SK-N-SH (cell line): Measurements from ENCODE around the gene CDRT15. TPM values are rescaled to one million over a fixed set of nuclear protein-coding genes. Genes with fewer than 3 reads are reported as not detected.
"Not testable (repeated sequence)": the region's sequence is repeated elsewhere in the genome, so short reads cannot be mapped to it uniquely, and the experiment has no call there.

Experiments
- CTCF ChIA-PET: fragments of 300-600, 350-600 bp; formaldehyde crosslinking; extraction: SDS; loops from one replicate; lab custom pipeline; 2021; lab: Yijun Ruan, JAX
- POLR2A ChIA-PET: fragments of 350-600 bp; sonication (Branson Sonifier 250); formaldehyde crosslinking; extraction: SDS; loops from one replicate; lab custom pipeline; 2020; ENCODE audit warnings: antibody characterized with exemption, inconsistent platforms; lab: Yijun Ruan, JAX
- DNase-seq: peaks from one replicate; pipeline ENCODE4 v3.0.0; 2012
- H2AFZ ChIP-seq: fragments of 200-600 bp; sonication (generic); 2 replicates; pipeline ENCODE4 v1.8.1; 2016; ENCODE audit warnings: antibody characterized with exemption, mild to moderate bottlenecking, low read depth
- H3F3A ChIP-seq: fragments of 200-600 bp; sonication (generic); replicated peaks from 2 replicates; pipeline ENCODE3; 2016; ENCODE audit warnings: antibody characterized with exemption, mild to moderate bottlenecking; ENCODE audit not compliant: insufficient read depth
- H3K27ac ChIP-seq, 2 experiments: fragments of 200-500 bp in 1 of 2; fragments of 200-600 bp in 1 of 2; sonication (Bioruptor generic) in 1 of 2; sonication (generic), shearing (Covaris generic) in 1 of 2; 2 replicates each; pipeline versions ENCODE4 v1.5.1 to v1.6.1; 2014 to 2016; ENCODE audit warnings: low read depth in 2 of 2, inconsistent platforms in 1 of 2, low read length in 1 of 2, mild to moderate bottlenecking in 1 of 2, mixed read lengths in 1 of 2
- H3K27me3 ChIP-seq: fragments of 200-600 bp; sonication (generic), shearing (Covaris generic); 2 replicates; pipeline ENCODE4 v1.6.1; 2016; ENCODE audit warnings: mixed run types; ENCODE audit not compliant: insufficient read depth
- H3K36me3 ChIP-seq, 2 experiments: fragments of 200-500 bp in 1 of 2; fragments of 200-600 bp in 1 of 2; sonication (Bioruptor generic) in 1 of 2; sonication (generic) in 1 of 2; replicated peaks in 1 of 2; 2 replicates each; pipeline versions ENCODE3 to v1.5.1; 2014 to 2016; ENCODE audit warnings: low read length in 1 of 2, mild to moderate bottlenecking in 1 of 2; ENCODE audit not compliant: insufficient read depth in 2 of 2, control insufficient read depth in 1 of 2
- H3K4me1 ChIP-seq, 2 experiments: fragments of 200-500 bp in 1 of 2; fragments of 200-600 bp in 1 of 2; sonication (Bioruptor generic) in 1 of 2; sonication (generic), shearing (Covaris generic) in 1 of 2; 2 replicates each; pipeline versions ENCODE4 v1.5.1 to v1.6.1; 2014 to 2016; ENCODE audit warnings: low read depth in 1 of 2, low read length in 1 of 2, mixed run types in 1 of 2; ENCODE audit not compliant: insufficient read depth in 2 of 2, control insufficient read depth in 1 of 2
- H3K4me2 ChIP-seq: fragments of 200-600 bp; sonication (generic), shearing (Covaris generic); 2 replicates; pipeline ENCODE4 v1.6.1; 2017; ENCODE audit warnings: mixed run types
- H3K4me3 ChIP-seq, 2 experiments: fragments of 200-500 bp in 1 of 2; fragments of 200-600 bp in 1 of 2; sonication (Bioruptor generic) in 1 of 2; sonication (generic), shearing (Covaris generic) in 1 of 2; 2 replicates each; pipeline versions ENCODE4 v1.5.1 to v1.8.1; 2014 to 2016; ENCODE audit warnings: low read depth in 2 of 2, inconsistent platforms in 1 of 2, low read length in 1 of 2, mild to moderate bottlenecking in 1 of 2, mixed read lengths in 1 of 2, moderate library complexity in 1 of 2
- H3K79me2 ChIP-seq: fragments of 200-600 bp; sonication (generic); 2 replicates; pipeline ENCODE4 v1.8.1; 2017; ENCODE audit warnings: mild to moderate bottlenecking; ENCODE audit not compliant: insufficient read depth
- H3K9ac ChIP-seq: fragments of 200-600 bp; sonication (generic); 2 replicates; pipeline ENCODE4 v1.6.1; 2017; ENCODE audit warnings: mixed run types
- H3K9me2 ChIP-seq: fragments of 200-600 bp; sonication (generic); 2 replicates; pipeline ENCODE4 v1.6.1; 2017; ENCODE audit warnings: mixed run types
- H3K9me3 ChIP-seq: fragments of 200-600 bp; sonication (generic); 2 replicates; pipeline ENCODE4 v1.6.1; 2017; ENCODE audit warnings: mixed run types, mild to moderate bottlenecking, moderate library complexity
- H4K20me1 ChIP-seq: fragments of 200-600 bp; sonication (generic); 2 replicates; pipeline ENCODE4 v1.6.1; 2017; ENCODE audit warnings: mild to moderate bottlenecking, mixed run types; ENCODE audit not compliant: insufficient read depth
- WGBS: methylation state at CpG from one replicate; pipeline ENCODE4 v1.1.6; 2017; ENCODE audit warnings: low lambda C conversion rate; 5-methylcytosine and 5-hydroxymethylcytosine counted together
- polyA plus RNA-seq, 3 experiments: library from polyadenylated mRNA; depleted of rRNA; stranded (reverse); fragments of >200 nt; gene quantifications; 2 replicates each; pipeline ENCODE4 v1.2.3, GENCODE V29; 2012

CDRT15 gene
- polyA plus RNA-seq, 1 of the 3 experiments (the other 2 are of a cell fraction): not detected

DNA sequence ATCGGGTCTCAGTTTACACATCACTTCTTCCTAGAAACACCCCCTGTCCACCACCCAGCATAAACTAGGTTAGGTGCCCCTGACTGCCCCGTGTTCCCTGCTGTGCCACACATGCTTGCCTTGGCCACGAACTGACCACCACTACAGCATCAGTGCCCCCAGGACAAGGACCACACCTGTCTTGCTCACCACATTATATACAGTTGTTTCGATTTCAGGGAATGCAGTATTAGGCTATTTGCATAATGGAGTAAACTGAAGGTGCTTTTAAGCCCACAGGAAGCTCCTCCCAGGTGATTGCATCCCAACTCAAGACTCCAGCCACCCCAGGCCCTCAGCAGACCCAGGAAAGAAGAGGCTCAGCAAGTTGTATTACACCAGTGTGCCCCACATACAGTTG is 50.2 kb downstream of the CDRT15 start:
- H3K27ac ChIP-seq, H3K4me3 ChIP-seq, H3K4me1 ChIP-seq, H3K9me2 ChIP-seq, H3K9me3 ChIP-seq, H3K79me2 ChIP-seq, POLR2A ChIA-PET, CTCF ChIA-PET, H3K9ac ChIP-seq, DNase-seq, H2AFZ ChIP-seq, H3F3A ChIP-seq, H3K36me3 ChIP-seq, H3K4me2 ChIP-seq, H3K27me3 ChIP-seq, H4K20me1 ChIP-seq: not testable (repeated sequence)
- WGBS: 100% methylated on average over 1 of the region's 4 CpGs

Other genes starting within 250 kb of the CDRT15 start
- gene COX10, start 167.4 kb downstream of the CDRT15 start, polyA plus RNA-seq (2012; rRNA removed): 8.7 and 11.4 TPM in 2 replicates
- 0.55 and 0.67 TPM in 2 replicates for gene HS3ST3B1, start 64.2 kb upstream of the CDRT15 start, polyA plus RNA-seq (2012; rRNA removed)